ENCODE results near the gene TBCB.

TBCB gene

DNA sequence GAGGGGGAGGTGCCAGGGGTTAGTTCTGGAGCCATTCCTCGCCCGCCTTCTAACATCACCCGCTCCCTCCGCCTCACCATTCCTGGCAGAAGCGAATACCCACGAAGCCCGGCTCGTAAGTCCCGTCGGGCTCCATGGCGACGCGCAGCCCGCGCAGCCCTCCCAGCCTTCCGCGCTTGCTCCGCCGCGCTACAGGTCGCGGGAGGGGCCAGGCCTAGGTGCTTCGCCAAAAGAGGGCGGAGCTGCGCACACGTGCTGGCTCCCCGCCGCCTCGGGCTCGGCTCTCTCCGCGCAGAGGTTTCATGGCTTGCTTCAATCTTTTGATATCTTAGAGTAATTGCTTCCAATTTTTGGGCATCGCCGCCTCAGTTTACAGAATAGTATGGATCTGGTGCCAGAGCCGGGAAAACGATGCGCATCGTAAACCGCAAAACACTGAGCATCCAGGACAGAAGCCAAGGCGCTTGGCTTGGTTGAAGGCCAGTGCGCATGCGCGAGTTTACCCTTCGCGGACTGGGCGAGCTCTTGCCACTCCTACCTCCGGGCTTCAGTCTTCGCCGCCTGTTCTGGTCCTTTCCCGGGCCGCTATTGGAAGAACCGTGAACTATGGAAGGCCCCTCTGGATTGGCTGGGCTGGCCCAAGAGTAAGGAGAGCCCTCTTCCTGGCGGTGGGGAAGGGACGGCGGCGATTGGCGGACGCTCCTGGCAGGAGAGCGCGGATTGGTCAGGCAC lies 381 bp upstream of the TBCB start, which contains the start of gene POLR2I (continued):
- TF ChIP-seq ZNF626 (tag by site-specific recombination; IDR thresholded peaks at IDR 0.05) (no peak), ZNF596 (tag by site-specific recombination; IDR thresholded peaks at IDR 0.05) (peak; percentile 12; the same call in 1 of the 2 replicates), HOXA7 (CRISPR knock-in tag; IDR thresholded peaks at IDR 0.05; ENCODE audit: borderline replicate concordance) (no peak), ZBTB7A (tag by site-specific recombination; IDR thresholded peaks at IDR 0.05; ENCODE audit: low read depth) (peak; percentile 88; the same call in 1 of the 2 replicates), ZNF473 (tag by site-specific recombination; IDR thresholded peaks at IDR 0.05) (no peak), SCRT2 (tag by site-specific recombination; IDR thresholded peaks at IDR 0.05) (peak; percentile 100), ZNF558 (tag by site-specific recombination; IDR thresholded peaks at IDR 0.05) (no peak), ZNF629 (tag by site-specific recombination; IDR thresholded peaks at IDR 0.05) (peak; percentile 80), ZFP41 (tag by site-specific recombination; IDR thresholded peaks at IDR 0.05; ENCODE audit: borderline replicate concordance) (no peak), ZXDB (tag by site-specific recombination; IDR thresholded peaks at IDR 0.05) (peak; percentile 92), ZBTB48 (tag by site-specific recombination; IDR thresholded peaks at IDR 0.05) (no peak), GLIS1 (tag by site-specific recombination; IDR thresholded peaks at IDR 0.05) (peak; percentile 41; the same call in 1 of the 2 replicates), ZNF37A (tag by site-specific recombination; IDR thresholded peaks at IDR 0.05) (no peak), BCL11A (tag by site-specific recombination; IDR thresholded peaks at IDR 0.05; ENCODE audit: low read depth) (no peak), ZNF621 (tag by site-specific recombination; IDR thresholded peaks at IDR 0.05) (no peak), ZNF654 (tag by site-specific recombination; IDR thresholded peaks at IDR 0.05; ENCODE audit: low read depth) (no peak), ZNF561 (tag by site-specific recombination; IDR thresholded peaks at IDR 0.05; ENCODE audit: borderline replicate concordance) (peak; percentile 98; the same call in 1 of the 2 replicates), ZNF433 (tag by site-specific recombination; IDR thresholded peaks at IDR 0.05; ENCODE audit: low read depth) (no peak)
- TF ChIP-seq, protein P1, sequence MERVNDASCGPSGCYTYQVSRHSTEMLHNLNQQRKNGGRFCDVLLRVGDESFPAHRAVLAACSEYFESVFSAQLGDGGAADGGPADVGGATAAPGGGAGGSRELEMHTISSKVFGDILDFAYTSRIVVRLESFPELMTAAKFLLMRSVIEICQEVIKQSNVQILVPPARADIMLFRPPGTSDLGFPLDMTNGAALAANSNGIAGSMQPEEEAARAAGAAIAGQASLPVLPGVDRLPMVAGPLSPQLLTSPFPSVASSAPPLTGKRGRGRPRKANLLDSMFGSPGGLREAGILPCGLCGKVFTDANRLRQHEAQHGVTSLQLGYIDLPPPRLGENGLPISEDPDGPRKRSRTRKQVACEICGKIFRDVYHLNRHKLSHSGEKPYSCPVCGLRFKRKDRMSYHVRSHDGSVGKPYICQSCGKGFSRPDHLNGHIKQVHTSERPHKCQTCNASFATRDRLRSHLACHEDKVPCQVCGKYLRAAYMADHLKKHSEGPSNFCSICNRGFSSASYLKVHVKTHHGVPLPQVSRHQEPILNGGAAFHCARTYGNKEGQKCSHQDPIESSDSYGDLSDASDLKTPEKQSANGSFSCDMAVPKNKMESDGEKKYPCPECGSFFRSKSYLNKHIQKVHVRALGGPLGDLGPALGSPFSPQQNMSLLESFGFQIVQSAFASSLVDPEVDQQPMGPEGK (tag by site-specific recombination; IDR thresholded peaks at IDR 0.05): peak; percentile 76
- TF ChIP-seq, protein P2, sequence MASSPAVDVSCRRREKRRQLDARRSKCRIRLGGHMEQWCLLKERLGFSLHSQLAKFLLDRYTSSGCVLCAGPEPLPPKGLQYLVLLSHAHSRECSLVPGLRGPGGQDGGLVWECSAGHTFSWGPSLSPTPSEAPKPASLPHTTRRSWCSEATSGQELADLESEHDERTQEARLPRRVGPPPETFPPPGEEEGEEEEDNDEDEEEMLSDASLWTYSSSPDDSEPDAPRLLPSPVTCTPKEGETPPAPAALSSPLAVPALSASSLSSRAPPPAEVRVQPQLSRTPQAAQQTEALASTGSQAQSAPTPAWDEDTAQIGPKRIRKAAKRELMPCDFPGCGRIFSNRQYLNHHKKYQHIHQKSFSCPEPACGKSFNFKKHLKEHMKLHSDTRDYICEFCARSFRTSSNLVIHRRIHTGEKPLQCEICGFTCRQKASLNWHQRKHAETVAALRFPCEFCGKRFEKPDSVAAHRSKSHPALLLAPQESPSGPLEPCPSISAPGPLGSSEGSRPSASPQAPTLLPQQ (tag by site-specific recombination; IDR thresholded peaks at IDR 0.05): peak; percentile 88
- TF ChIP-seq, protein P3, sequence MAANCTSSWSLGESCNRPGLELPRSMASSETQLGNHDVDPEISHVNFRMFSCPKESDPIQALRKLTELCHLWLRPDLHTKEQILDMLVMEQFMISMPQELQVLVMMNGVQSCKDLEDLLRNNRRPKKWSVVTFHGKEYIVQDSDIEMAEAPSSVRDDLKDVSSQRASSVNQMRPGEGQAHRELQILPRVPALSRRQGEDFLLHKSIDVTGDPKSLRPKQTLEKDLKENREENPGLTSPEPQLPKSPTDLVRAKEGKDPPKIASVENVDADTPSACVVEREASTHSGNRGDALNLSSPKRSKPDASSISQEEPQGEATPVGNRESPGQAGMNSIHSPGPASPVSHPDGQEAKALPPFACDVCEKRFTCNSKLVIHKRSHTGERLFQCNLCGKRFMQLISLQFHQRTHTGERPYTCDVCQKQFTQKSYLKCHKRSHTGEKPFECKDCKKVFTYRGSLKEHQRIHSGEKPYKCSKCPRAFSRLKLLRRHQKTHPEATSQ (tag by site-specific recombination; IDR thresholded peaks at IDR 0.05): no peak
- TF ChIP-seq, protein P4, sequence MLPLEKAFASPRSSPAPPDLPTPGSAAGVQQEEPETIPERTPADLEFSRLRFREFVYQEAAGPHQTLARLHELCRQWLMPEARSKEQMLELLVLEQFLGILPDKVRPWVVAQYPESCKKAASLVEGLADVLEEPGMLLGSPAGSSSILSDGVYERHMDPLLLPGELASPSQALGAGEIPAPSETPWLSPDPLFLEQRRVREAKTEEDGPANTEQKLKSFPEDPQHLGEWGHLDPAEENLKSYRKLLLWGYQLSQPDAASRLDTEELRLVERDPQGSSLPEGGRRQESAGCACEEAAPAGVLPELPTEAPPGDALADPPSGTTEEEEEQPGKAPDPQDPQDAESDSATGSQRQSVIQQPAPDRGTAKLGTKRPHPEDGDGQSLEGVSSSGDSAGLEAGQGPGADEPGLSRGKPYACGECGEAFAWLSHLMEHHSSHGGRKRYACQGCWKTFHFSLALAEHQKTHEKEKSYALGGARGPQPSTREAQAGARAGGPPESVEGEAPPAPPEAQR (tag by site-specific recombination; IDR thresholded peaks at IDR 0.05): no peak
- TF ChIP-seq, protein P5, sequence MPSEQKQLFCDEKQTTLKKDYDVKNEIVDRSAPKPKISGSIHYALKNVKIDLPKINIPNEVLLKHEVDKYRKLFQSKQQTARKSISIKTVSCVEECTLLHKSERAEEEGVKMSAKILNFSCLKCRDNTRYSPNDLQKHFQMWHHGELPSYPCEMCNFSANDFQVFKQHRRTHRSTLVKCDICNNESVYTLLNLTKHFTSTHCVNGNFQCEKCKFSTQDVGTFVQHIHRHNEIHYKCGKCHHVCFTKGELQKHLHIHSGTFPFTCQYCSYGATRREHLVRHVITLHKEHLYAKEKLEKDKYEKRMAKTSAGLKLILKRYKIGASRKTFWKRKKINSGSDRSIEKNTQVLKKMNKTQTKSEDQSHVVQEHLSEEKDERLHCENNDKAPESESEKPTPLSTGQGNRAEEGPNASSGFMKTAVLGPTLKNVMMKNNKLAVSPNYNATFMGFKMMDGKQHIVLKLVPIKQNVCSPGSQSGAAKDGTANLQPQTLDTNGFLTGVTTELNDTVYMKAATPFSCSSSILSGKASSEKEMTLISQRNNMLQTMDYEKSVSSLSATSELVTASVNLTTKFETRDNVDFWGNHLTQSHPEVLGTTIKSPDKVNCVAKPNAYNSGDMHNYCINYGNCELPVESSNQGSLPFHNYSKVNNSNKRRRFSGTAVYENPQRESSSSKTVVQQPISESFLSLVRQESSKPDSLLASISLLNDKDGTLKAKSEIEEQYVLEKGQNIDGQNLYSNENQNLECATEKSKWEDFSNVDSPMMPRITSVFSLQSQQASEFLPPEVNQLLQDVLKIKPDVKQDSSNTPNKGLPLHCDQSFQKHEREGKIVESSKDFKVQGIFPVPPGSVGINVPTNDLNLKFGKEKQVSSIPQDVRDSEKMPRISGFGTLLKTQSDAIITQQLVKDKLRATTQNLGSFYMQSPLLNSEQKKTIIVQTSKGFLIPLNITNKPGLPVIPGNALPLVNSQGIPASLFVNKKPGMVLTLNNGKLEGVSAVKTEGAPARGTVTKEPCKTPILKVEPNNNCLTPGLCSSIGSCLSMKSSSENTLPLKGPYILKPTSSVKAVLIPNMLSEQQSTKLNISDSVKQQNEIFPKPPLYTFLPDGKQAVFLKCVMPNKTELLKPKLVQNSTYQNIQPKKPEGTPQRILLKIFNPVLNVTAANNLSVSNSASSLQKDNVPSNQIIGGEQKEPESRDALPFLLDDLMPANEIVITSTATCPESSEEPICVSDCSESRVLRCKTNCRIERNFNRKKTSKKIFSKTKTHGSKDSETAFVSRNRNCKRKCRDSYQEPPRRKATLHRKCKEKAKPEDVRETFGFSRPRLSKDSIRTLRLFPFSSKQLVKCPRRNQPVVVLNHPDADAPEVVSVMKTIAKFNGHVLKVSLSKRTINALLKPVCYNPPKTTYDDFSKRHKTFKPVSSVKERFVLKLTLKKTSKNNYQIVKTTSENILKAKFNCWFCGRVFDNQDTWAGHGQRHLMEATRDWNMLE (tag by site-specific recombination; conservative IDR thresholded peaks at IDR 0.05; ENCODE audit: low read depth): no peak

Data from HEK293 (cell line).